Measurements from ENCODE around the gene PLXDC1.

PLXDC1 gene

DNA sequence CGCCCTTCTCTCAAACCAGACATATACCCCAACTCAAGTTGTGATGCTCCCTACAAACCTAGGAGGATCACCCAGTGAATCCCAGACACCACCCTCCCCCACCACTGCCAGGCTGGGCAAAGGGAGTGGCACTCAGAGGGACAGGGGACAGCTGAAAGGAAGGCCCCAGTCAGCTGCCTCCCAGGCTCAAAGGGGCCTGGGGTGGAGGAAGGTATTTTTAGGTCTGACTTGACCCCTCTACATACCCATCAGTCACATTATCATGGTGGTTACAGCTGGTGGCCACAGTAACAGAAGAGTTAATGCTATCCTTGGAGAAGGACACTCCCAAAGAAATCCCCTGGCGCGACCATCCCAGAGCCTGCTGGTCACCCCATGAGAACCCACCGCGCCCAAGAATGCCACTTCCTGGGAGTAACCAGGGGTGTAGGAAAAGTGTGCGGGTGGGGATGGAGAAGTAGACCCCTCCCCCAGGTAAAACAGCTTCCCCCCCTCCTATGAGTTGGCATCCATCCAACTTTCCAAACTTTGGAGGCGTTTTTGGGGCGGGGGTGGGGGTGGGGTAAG is 44.9 kb upstream of the PLXDC1 start:
- TF ChIP-seq, protein P1, sequence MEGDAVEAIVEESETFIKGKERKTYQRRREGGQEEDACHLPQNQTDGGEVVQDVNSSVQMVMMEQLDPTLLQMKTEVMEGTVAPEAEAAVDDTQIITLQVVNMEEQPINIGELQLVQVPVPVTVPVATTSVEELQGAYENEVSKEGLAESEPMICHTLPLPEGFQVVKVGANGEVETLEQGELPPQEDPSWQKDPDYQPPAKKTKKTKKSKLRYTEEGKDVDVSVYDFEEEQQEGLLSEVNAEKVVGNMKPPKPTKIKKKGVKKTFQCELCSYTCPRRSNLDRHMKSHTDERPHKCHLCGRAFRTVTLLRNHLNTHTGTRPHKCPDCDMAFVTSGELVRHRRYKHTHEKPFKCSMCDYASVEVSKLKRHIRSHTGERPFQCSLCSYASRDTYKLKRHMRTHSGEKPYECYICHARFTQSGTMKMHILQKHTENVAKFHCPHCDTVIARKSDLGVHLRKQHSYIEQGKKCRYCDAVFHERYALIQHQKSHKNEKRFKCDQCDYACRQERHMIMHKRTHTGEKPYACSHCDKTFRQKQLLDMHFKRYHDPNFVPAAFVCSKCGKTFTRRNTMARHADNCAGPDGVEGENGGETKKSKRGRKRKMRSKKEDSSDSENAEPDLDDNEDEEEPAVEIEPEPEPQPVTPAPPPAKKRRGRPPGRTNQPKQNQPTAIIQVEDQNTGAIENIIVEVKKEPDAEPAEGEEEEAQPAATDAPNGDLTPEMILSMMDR (IDR thresholded peaks at IDR 0.05): no peak

DNA sequence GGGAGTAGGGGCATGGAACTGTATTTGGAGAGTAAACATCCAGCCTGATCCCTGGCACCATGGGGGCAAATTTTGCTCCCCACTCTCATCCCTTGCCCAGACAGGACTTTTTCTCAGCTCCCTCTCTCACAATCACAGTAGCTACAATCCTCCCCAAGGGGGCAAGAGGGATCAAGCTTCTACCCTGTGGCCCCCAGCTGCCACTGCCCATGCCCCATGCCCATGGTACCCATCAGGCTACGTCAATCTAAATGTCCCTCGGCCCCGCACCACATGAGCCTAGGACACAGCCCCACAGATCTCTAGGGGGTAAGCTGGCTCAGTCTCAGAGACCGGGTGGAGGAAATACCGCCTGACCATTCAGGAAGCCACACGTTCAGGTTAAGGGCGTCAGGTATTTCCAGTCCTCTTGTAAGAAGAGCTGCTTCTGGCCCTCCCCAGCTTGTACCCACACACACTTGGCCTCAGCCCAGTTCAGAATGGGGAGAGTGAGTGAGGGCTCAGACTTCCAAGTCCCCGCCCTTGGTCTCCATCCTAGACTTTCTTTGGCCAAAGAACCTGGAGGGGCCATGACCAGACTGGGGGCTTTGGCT is 44.2 kb upstream of the PLXDC1 start:
- TF ChIP-seq, protein P1 (IDR thresholded peaks at IDR 0.05): no peak

DNA sequence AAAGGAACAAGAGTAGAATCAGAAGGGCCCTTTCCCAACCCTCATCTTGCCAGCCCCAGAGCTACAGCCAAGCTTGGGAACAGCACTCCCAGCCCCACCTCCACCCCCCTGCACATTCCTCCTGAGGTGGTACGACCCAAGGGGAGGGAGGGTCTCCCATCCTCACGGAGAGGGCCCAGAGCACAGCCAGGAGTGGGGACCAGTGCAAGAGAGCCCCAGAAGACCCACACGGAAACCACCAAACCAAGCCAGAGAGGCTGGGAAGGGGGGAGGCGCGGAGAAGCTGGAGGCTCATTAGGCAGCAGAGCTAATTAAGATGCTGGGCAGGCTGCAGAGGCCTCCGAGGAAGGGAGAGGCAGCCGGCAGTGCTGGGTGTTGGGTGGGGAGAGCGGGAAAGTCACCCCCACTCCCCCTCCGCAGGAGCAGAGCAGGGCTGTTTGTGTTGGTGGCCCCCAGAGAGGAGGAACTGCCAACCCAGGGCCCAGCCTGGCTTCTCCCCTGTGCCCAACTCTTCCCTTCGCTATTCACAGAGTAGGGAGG is 43.6 kb upstream of the PLXDC1 start:
- TF ChIP-seq, protein P1 (IDR thresholded peaks at IDR 0.05): no peak

GRCh38 chr17:39194089-39194984 is 42.9 kb upstream of the PLXDC1 start:
- TF ChIP-seq, protein P1 (IDR thresholded peaks at IDR 0.05): no peak

DNA sequence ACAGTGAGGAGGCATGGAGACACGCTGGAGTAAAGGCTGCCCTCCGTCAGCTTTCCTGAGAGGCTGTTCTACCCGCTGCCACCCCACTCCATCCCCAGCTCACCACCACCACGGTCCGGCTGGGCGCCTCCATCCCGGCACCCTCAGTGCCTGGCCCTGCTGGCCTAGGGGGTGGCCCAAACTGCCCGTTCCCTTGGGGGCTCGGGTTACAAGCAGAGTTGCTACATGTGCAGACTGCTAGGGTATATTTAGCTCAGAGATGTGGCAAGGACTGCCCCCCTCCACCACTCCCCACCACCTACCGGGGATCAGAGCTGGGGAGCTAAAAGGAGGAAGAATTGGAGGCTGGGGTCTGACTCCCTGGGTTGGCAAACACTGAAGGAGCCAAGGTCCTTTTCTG is 41.9 kb upstream of the PLXDC1 start:
- TF ChIP-seq, protein P1 (IDR thresholded peaks at IDR 0.05): no peak

GRCh38 chr17:39192901-39193300 is 41.5 kb upstream of the PLXDC1 start:
- TF ChIP-seq, protein P1 (IDR thresholded peaks at IDR 0.05): no peak

DNA sequence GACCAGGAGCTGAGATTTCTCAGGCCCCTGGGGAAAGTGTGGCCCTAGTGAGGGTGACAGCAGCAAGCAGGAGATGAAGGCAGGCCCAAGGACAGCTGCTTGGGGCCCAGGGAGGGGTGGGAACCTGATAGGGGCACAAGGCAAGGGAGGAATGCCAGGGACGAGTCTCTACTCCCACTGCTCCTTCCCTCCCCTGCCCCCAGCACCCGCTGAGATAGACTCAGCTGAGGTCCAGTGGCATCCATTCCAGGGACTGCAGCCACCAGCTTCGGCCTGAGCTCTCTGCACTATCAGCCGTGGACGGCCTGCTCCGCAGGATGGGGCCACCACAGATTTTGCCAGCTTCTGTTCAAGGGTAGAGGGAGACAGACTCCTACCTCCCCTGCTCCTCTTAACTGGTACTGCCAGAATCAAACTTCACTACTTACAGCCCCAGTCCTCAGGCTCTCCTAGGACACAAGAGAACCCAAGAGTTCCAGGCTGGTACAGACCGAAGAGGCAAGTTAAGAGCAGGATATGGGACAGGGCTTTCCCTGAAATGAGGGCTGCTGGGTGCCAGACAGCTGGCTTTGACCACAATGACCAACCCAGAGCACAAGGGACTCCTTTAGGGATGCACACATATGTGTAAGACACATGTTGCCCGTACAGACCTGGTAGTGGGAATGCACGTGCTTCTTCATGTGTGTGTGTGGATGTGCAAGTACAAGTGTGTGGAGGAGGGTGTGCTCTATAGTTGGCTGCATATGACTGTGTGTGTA is 40.5 kb upstream of the PLXDC1 start:
- TF ChIP-seq, protein P1 (IDR thresholded peaks at IDR 0.05): no peak

All from LNCAP (cell line).